ENCODE data around the gene RBPJ.

GRCh38 chr4:26275281-26275680, 45.5 kb upstream of the RBPJ start:
- TF ChIP-seq CTCF (IDR thresholded peaks at IDR 0.05; ENCODE audit: low read length) (no peak), EZH2 (IDR thresholded peaks at IDR 0.05; ENCODE audit: borderline replicate concordance, low read length) (no peak)

Measured in OCI-LY1 (cell line).